ENCODE measurements around the gene LENEP. TPM values are rescaled to one million over a fixed set of nuclear protein-coding genes. Genes with fewer than 3 reads are reported as not detected.

Gene LENEP
- total and polyA plus RNA-seq, 2 of the 8 experiments (the other 6 are each of a cell fraction or from before 2014, with no cell fraction given) = 1.3 TPM; not detected in 1

DNA sequence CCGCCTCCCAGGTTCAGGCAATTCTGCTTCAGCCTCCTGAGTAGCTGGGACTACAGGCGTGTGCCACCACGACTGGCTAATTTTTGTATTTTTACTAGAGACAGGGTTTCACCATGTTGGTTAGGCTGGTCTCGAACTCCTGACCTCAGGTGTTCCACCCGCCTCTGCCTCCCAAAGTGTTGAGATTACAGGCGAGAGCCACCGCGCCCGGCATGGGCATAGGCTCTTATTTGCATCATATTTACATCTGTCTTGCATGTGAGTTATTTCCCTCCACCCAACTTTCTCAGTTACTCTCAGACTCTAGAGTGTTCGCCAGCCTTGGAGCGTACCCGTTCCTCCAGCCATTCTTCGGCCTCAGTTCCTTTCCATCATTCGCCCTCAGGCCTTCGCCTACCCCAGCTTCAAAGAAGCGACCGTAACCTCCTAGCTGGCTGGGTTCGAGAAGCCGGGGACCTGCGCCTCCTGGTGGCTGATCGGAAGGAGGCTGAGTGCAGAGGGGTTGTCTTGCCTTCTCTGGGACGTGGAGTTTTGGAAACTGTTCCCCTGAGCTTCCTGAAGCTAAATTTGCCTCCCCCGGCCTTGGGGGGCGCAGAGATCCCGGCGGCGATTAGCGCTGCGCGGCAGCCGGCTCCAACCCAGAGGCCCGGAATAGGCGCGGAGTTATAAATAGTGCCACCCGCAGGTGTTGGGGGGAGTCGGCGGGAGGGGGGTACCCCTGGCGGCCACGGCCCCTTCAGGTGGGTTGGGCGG, 5.6 kb downstream of the LENEP start:
- Histone ChIP-seq H4K5ac (ENCODE audit: insufficient read length, low read depth, low read length) (no peak overlapping the region), H3K56ac (replicated peaks; ENCODE audit: insufficient read length, low read depth, low read length) (no peak overlapping the region), H3K9me3 (ENCODE audit: insufficient read depth in 2 of 2, low read depth in 1 of 2, low read length in 1 of 2) (no peaks in the 10 kb centered on the region), H3K36me3 (ENCODE audit: control insufficient read depth in 2 of 4, insufficient read depth in 4 of 4, low read length in 3 of 4) (no peaks in the 10 kb centered on the region), H2BK20ac (ENCODE audit: low read length) (0 out of 2 replicates have a peak overlapping the region, but pooled peaks have one; percentile 72), H3K4me2 (ENCODE audit: insufficient read depth in 1 of 2, low read depth in 2 of 2, low read length in 2 of 2) (peak overlapping the region; percentile 62 to 79), H3K23ac (ENCODE audit: insufficient read length) (no peak overlapping the region), H3K27me3 (replicated peaks in 1 of 4; ENCODE audit: control insufficient read depth in 3 of 4, extremely low read depth in 1 of 4, insufficient read depth in 3 of 4, low read length in 3 of 4) (no peaks in the 10 kb centered on the region), H2BK120ac (replicated peaks; ENCODE audit: low read depth, low read length) (no peak overlapping the region), H3K79me2 (ENCODE audit: control insufficient read depth in 1 of 2, insufficient read depth in 2 of 2, low read length in 2 of 2) (peaks cover 0 to 11% of the 10 kb centered on the region in 2 experiments; a peak in 2 of 4 replicates), H3K23me2 (ENCODE audit: low read depth, low read length) (peaks cover 15% of the 10 kb centered on the region; the same call in 1 of the 2 replicates), H2BK5ac (ENCODE audit: low read depth, low read length) (no peak overlapping the region), H3K4me3 (ENCODE audit: extremely low read depth in 1 of 4, insufficient read depth in 2 of 4, low read depth in 3 of 4, low read length in 4 of 4) (peak overlapping the region; percentile 1 to 68 (median 44); a peak in 6 of 8 replicates), H4K20me1 (replicated peaks in 1 of 2; ENCODE audit: control insufficient read depth in 1 of 2, insufficient read depth in 2 of 2, low read length in 2 of 2) (no peaks in the 10 kb centered on the region), H4K91ac (replicated peaks; ENCODE audit: insufficient read length, low read length) (no peak overlapping the region), H3K4ac (replicated peaks; ENCODE audit: insufficient read length, low read depth, low read length) (no peak overlapping the region), H2AFZ (ENCODE audit: low read length) (no peak overlapping the region), H3K18ac (ENCODE audit: extremely low read depth, low read length) (no peak overlapping the region), H3K9ac (replicated peaks in 1 of 4; ENCODE audit: extremely low read depth in 1 of 4, low read depth in 3 of 4, low read length in 3 of 4) (peak overlapping the region in 2 of 4 experiments; percentile 3 to 38; a peak in 2 of 7 replicates), H2AK5ac (ENCODE audit: low read depth, low read length) (no peak overlapping the region), H2BK12ac (ENCODE audit: low read depth, low read length) (no peak overlapping the region), H3K14ac (ENCODE audit: insufficient read length) (no peak overlapping the region), H3K4me1 (replicated peaks in 1 of 4; ENCODE audit: control insufficient read depth in 3 of 4, insufficient read depth in 4 of 4, low read length in 3 of 4) (peaks cover 0 to 2% (median under 1%) of the 10 kb centered on the region in 4 experiments; a peak in 3 of 7 replicates), H2BK15ac (ENCODE audit: low read length) (peak overlapping the region; percentile 18; the same call in 1 of the 2 replicates), H3K27ac (ENCODE audit: low read depth, low read length) (no peak overlapping the region), H4K8ac (ENCODE audit: extremely low read depth, insufficient read depth, low read length) (no peak overlapping the region), H3K79me1 (ENCODE audit: low read depth, low read length) (no peaks in the 10 kb centered on the region)
- 23% methylated on average over 36 of the region's 40 CpGs; no CpG with 5 or more reads in 1 of the 2 experiments for WGBS, 2 experiments (ENCODE audit: extremely low coverage in 1 of 2, insufficient coverage in 1 of 2, insufficient read length in 1 of 2, insufficient replicate concordance in 2 of 2, low coverage in 1 of 2, low lambda C conversion rate in 2 of 2, missing lambda C conversion rate in 1 of 2)
- ChIA-PET CTCF (ENCODE audit: partially characterized antibody) (interaction anchor here (0.6 to 14.0 kb wide), 16 partner anchors 16 to 134 kb away, joined by 3 to 334 read pairs (median 9); partner anchors contain the start of genes ADAM15, CKS1B, EFNA4 and FLAD1), POLR2A (ENCODE audit: partially characterized antibody) (interaction anchor here (0.7 to 42.8 kb wide), 11 partner anchors 9 to 204 kb away, joined by 3 to 702 read pairs (median 6); partner anchors contain the start of genes ADAM15, CKS1B, FLAD1 and PBXIP1)
- no peak for FAIRE-seq
- DNase-seq (ENCODE audit: low read depth in 1 of 2, low spot score in 2 of 2) = peak in 1 of 2 experiments; percentile 89
- no peak for TF ChIP-seq RBBP5 (IDR thresholded peaks at IDR 0.05; ENCODE audit: borderline replicate concordance, low read depth, low read length)
- no peak for TF ChIP-seq SIX5 (IDR thresholded peaks at IDR 0.05; ENCODE audit: low read depth, low read length)
- TF ChIP-seq FOSL1 (IDR thresholded peaks at IDR 0.05; ENCODE audit: insufficient read depth, low read depth, low read length) = no peak
- TF ChIP-seq TAF7 (optimal IDR thresholded peaks at IDR 0.05; ENCODE audit: borderline replicate concordance, low read depth, low read length) = peak; percentile 80
- no peak for TF ChIP-seq ASH2L (IDR thresholded peaks at IDR 0.05; ENCODE audit: low read length)
- no peak for TF ChIP-seq CBX5 (IDR thresholded peaks at IDR 0.05; ENCODE audit: low read depth, low read length)
- peak in 1 of 2 experiments; percentile 73; a peak in 2 of 4 replicates for TF ChIP-seq SIN3A (conservative IDR thresholded peaks at IDR 0.05 in 1 of 2, IDR thresholded peaks at IDR 0.05 in 1 of 2; ENCODE audit: low read depth in 1 of 2, low read length in 2 of 2)
- peak; percentile 63 to 76 for TF ChIP-seq RAD21 (IDR thresholded peaks at IDR 0.05 in 1 of 2, conservative IDR thresholded peaks at IDR 0.05 in 1 of 2; ENCODE audit: low read depth in 2 of 2, low read length in 2 of 2)
- TF ChIP-seq POLR2AphosphoS5 (IDR thresholded peaks at IDR 0.05; ENCODE audit: low read depth, low read length) = no peak; the same call in 1 of the 2 replicates
- TF ChIP-seq BRCA1 (IDR thresholded peaks at IDR 0.05; ENCODE audit: low read depth, low read length) = no peak; the same call in 1 of the 2 replicates
- TF ChIP-seq TBP (IDR thresholded peaks at IDR 0.05; ENCODE audit: low read depth, low read length) = peak; percentile 76
